ENCODE results near the gene ZHX3. TPM values are rescaled to one million over a fixed set of nuclear protein-coding genes. Genes with fewer than 3 reads are reported as not detected.

The ZHX3 gene
- total and polyA plus RNA-seq, 9 of the 15 experiments (the other 6 are each of a cell fraction or from before 2014, with no cell fraction given): 0.80 to 14.6 (median 4.9) TPM

- Histone ChIP-seq H3K4me1 (replicated peaks in 1 of 2; ENCODE audit: control insufficient read depth in 2 of 2, insufficient read depth in 2 of 2, low read length in 2 of 2) (peaks cover 0 to 4% of the 10 kb centered on the region in 2 experiments; a peak in 2 of 5 replicates), H3K4me2 (ENCODE audit: insufficient read depth, low read length) (no peak overlapping the region), H4K20me1 (replicated peaks; ENCODE audit: control insufficient read depth, insufficient read depth, low read length) (no peaks in the 10 kb centered on the region), H3K9me1 (ENCODE audit: control insufficient read depth, insufficient read depth, low read length) (no peaks in the 10 kb centered on the region), H2AFZ (ENCODE audit: low read depth, low read length) (no peak overlapping the region), H3K9me3 (replicated peaks; ENCODE audit: control insufficient read depth, insufficient read depth, low read depth, low read length) (no peaks in the 10 kb centered on the region), H3K36me3 (ENCODE audit: control insufficient read depth, insufficient read depth, low read length) (no peaks in the 10 kb centered on the region), H3K9ac (ENCODE audit: insufficient read depth in 1 of 2, low read depth in 2 of 2, low read length in 2 of 2) (no peak overlapping the region), H3K27ac (ENCODE audit: extremely low read depth, low read depth, low read length) (no peak overlapping the region), H3K27me3 (ENCODE audit: control insufficient read depth in 2 of 2, insufficient read depth in 2 of 2, low read length in 2 of 2) (no peaks in the 10 kb centered on the region; a peak in 1 of 5 replicates), H3K4me3 (no peak overlapping the region), H3K79me2 (ENCODE audit: control insufficient read depth, insufficient read depth, low read length) (no peaks in the 10 kb centered on the region)
- ChIA-PET POLR2A (interaction anchor here (0.7 kb wide), 1 partner anchor 41 kb away, joined by 3 read pairs; no protein-coding TSS in a partner anchor), CTCF (ENCODE audit: low intra/inter-chr PET ratio) (no interaction called here)
- intact Hi-C loops (cut with micrococcal nuclease) (no loop called here), in situ Hi-C loops (cut with MboI) (no loop called here)
- BruUV-seq (replicated peaks): no TSS peak
- WGBS (ENCODE audit: insufficient coverage, low coverage, missing lambda C conversion rate): 47% methylated on average over 1 of the region's 1 CpG
- no peak for ATAC-seq
- DNase-seq (ENCODE audit: extremely low read depth in 1 of 4, low spot score in 3 of 4): no peak
- no peak for FAIRE-seq
- TF ChIP-seq ZBTB9 (CRISPR knock-in tag; IDR thresholded peaks at IDR 0.05) (no peak), MEF2D (tag; conservative IDR thresholded peaks at IDR 0.05; ENCODE audit: low read depth) (no peak), POLR3G (IDR thresholded peaks at IDR 0.05; ENCODE audit: extremely low read depth, insufficient read length, insufficient replicate concordance) (no peak), THRAP3 (IDR thresholded peaks at IDR 0.05; ENCODE audit: borderline replicate concordance) (no peak), ZNF274 (IDR thresholded peaks at IDR 0.05; ENCODE audit: borderline replicate concordance, low read depth, low read length) (no peak), E2F5 (CRISPR knock-in tag; IDR thresholded peaks at IDR 0.05) (no peak), EP300 (IDR thresholded peaks at IDR 0.05; ENCODE audit: low read length) (no peak), ZNF561 (CRISPR knock-in tag; conservative IDR thresholded peaks at IDR 0.05) (no peak), ZBTB40 (IDR thresholded peaks at IDR 0.05) (no peak), ZBTB40 (CRISPR knock-in tag; IDR thresholded peaks at IDR 0.05) (no peak), PTTG1 (tag; IDR thresholded peaks at IDR 0.05; ENCODE audit: low read depth) (no peak), CBFB (CRISPR knock-in tag; IDR thresholded peaks at IDR 0.05) (no peak)
Observed at GRCh38 chr20:41255655-41256054, 61.9 kb downstream of the ZHX3 start.
